CD14-positive monocyte (primary cell): ENCODE measurements around the gene SSTR1. TPM values are rescaled to one million over a fixed set of nuclear protein-coding genes. Genes with fewer than 3 reads are reported as not detected.

Source experiments
- DNase-seq, 3 donors: peaks; one replicate each; pipeline ENCODE4 v3.0.0-alpha.2; 2011 to 2022
- H2AFZ ChIP-seq: 2 replicates; pipeline ENCODE4 v1.6.0; 2012; ENCODE audit warnings: mild to moderate bottlenecking, low read depth, low read length, inconsistent platforms; ENCODE audit not compliant: insufficient read depth, poor library complexity, severe bottlenecking
- H3K27ac ChIP-seq, 2 donors: 1 replicate in 1 of 2; 2 replicates in 1 of 2; pipeline ENCODE4 v1.5.1; 2012 to 2013; ENCODE audit warnings: low read length in 2 of 2, control low read depth in 1 of 2, inconsistent platforms in 1 of 2, low read depth in 1 of 2, mild to moderate bottlenecking in 1 of 2
- H3K27me3 ChIP-seq, 2 donors: one replicate each; pipeline versions ENCODE4 v1.6.0 to v1.6.1; 2011 to 2013; ENCODE audit warnings: low read length in 2 of 2; ENCODE audit not compliant: control insufficient read depth in 2 of 2, insufficient read depth in 2 of 2
- H3K36me3 ChIP-seq, 2 donors: replicated peaks in 1 of 2; 1 replicate in 1 of 2; 2 replicates in 1 of 2; pipeline versions ENCODE4 v1.5.1 to v1.6.1; 2012 to 2013; ENCODE audit warnings: low read length in 2 of 2, control low read depth in 1 of 2, inconsistent platforms in 1 of 2, mild to moderate bottlenecking in 1 of 2; ENCODE audit not compliant: insufficient read depth in 2 of 2, control insufficient read depth in 1 of 2
- H3K4me1 ChIP-seq, 2 donors: 1 replicate in 1 of 2; 2 replicates in 1 of 2; pipeline versions ENCODE4 v1.5.1 to v1.6.1; 2012 to 2013; ENCODE audit warnings: low read length in 2 of 2, control low read depth in 1 of 2, inconsistent platforms in 1 of 2, mild to moderate bottlenecking in 1 of 2, moderate library complexity in 1 of 2; ENCODE audit not compliant: insufficient read depth in 2 of 2, control insufficient read depth in 1 of 2
- H3K4me2 ChIP-seq: replicated peaks from 2 replicates; pipeline ENCODE3; 2012; ENCODE audit warnings: low read length, moderate library complexity, mild to moderate bottlenecking; ENCODE audit not compliant: poor library complexity, severe bottlenecking; ENCODE audit errors: extremely low read depth
- H3K4me3 ChIP-seq, 3 experiments: fragments of 200-600 bp in 1 of 3; sonication (generic) in 1 of 3; replicated peaks in 1 of 3; 1 replicate in 2 of 3; 2 replicates in 1 of 3; pipeline ENCODE4 v1.5.1; 2011 to 2013; ENCODE audit warnings: low read length in 3 of 3, mild to moderate bottlenecking in 3 of 3, control low read depth in 2 of 3, low read depth in 2 of 3, inconsistent platforms in 1 of 3, moderate library complexity in 1 of 3
- H3K79me2 ChIP-seq: 2 replicates; pipeline ENCODE4 v1.6.0; 2012; ENCODE audit warnings: mild to moderate bottlenecking, control low read depth, inconsistent platforms, low read length, moderate library complexity; ENCODE audit not compliant: insufficient read depth
- H3K9ac ChIP-seq: 2 replicates; pipeline ENCODE4 v1.6.0; 2017; ENCODE audit warnings: low read length, mild to moderate bottlenecking; ENCODE audit not compliant: insufficient read depth, poor library complexity, severe bottlenecking
- H3K9me3 ChIP-seq, 2 donors: replicated peaks in 1 of 2; 1 replicate in 1 of 2; 2 replicates in 1 of 2; pipeline versions ENCODE4 v1.5.1 to v1.6.1; 2012 to 2013; ENCODE audit warnings: low read length in 2 of 2, control low read depth in 1 of 2; ENCODE audit not compliant: control insufficient read depth in 1 of 2, insufficient read depth in 1 of 2
- H4K20me1 ChIP-seq: 2 replicates; pipeline ENCODE4 v1.6.0; 2012; ENCODE audit warnings: mild to moderate bottlenecking, low read length, control low read depth, moderate library complexity; ENCODE audit not compliant: insufficient read depth
- H3K27ac Mint-ChIP-seq, 7 donors: one replicate each; pipeline ENCODE4 v1.8.0; 2020; ENCODE audit warnings: mild to moderate bottlenecking in 7 of 7, mixed read lengths in 7 of 7, moderate library complexity in 6 of 7, inconsistent platforms in 2 of 7
- H3K27me3 Mint-ChIP-seq, 3 donors: one replicate each; pipeline ENCODE4 v1.8.0; 2021 to 2022; ENCODE audit warnings: low read depth in 3 of 3, mild to moderate bottlenecking in 3 of 3, mixed read lengths in 3 of 3, moderate library complexity in 3 of 3, inconsistent platforms in 1 of 3
- H3K36me3 Mint-ChIP-seq, 2 donors: one replicate each; pipeline ENCODE4 v1.8.0; 2020; ENCODE audit warnings: mixed read lengths in 2 of 2, inconsistent platforms in 1 of 2, mild to moderate bottlenecking in 1 of 2
- H3K4me1 Mint-ChIP-seq: one replicate; pipeline ENCODE4 v1.8.0; 2020; ENCODE audit warnings: mild to moderate bottlenecking, mixed read lengths
- H3K4me3 Mint-ChIP-seq, 2 donors: one replicate each; pipeline ENCODE4 v1.8.0; 2020; ENCODE audit warnings: mild to moderate bottlenecking in 2 of 2, mixed read lengths in 2 of 2, moderate library complexity in 1 of 2
- H3K9me3 Mint-ChIP-seq, 7 donors: one replicate each; pipeline ENCODE4 v1.8.0; 2020 to 2022; ENCODE audit warnings: mixed read lengths in 7 of 7, mild to moderate bottlenecking in 6 of 7, moderate library complexity in 6 of 7, inconsistent platforms in 2 of 7
- CTCF ChIP-seq: fragments of 200-600 bp; IDR thresholded peaks from one replicate; pipeline ENCODE4 v1.8.0; 2022; ENCODE audit warnings: antibody characterized with exemption, mild to moderate bottlenecking
- WGBS: methylation state at CpG from one replicate; pipeline ENCODE4 v1.1.5; 2013; ENCODE audit warnings: missing lambda C conversion rate; ENCODE audit not compliant: insufficient coverage; 5-methylcytosine and 5-hydroxymethylcytosine counted together
- intact Hi-C, 2 donors: fragments of 100-400 bp; cut with micrococcal nuclease; formaldehyde crosslinking; loops; one replicate each; pipeline versions ENCODE4 v1.15.0 to v1.15.1; 2023
- polyA plus RNA-seq, 3 donors: library from polyadenylated mRNA; depleted of rRNA in 1 of 3; unstranded in 2 of 3; stranded (reverse) in 1 of 3; fragments of 300-500 nt in 2 of 3; fragments of >200 nt in 1 of 3; fragmentation: Illumina TruSeq in 2 of 3; gene quantifications; 1 replicate in 2 of 3; 2 replicates in 1 of 3; pipeline ENCODE4 v1.2.3, GENCODE V29; 2012 to 2021

SSTR1 gene
- polyA plus RNA-seq, 3 donors: not detected

GRCh38 chr14:38205119-38205813 is 2.4 kb upstream of the SSTR1 start:
- H3K4me2 ChIP-seq: no peak overlapping the region
- H3K27ac Mint-ChIP-seq: peak overlapping the region in 1 of 7 donors; percentile 18
- no peak for DNase-seq
- no peaks in the 10 kb centered on the region for H3K36me3 ChIP-seq
- intact Hi-C loops: no loop called here
- no peak overlapping the region for H3K9ac ChIP-seq
- H3K4me3 Mint-ChIP-seq: no peak overlapping the region
- peaks cover 13 to 32% of the 10 kb centered on the region in 2 donors for H3K27me3 ChIP-seq
- H3K36me3 Mint-ChIP-seq: no peaks in the 10 kb centered on the region
- H3K9me3 Mint-ChIP-seq: peaks cover 2 to 15% (median 11%) of the 10 kb centered on the region in 7 donors
- H3K27ac ChIP-seq: no peak overlapping the region
- no peaks in the 10 kb centered on the region for H3K79me2 ChIP-seq
- no peak overlapping the region for H2AFZ ChIP-seq
- peaks cover 34 to 41% (median 37%) of the 10 kb centered on the region in 3 donors for H3K27me3 Mint-ChIP-seq
- WGBS: 100% methylated on average over 2 of the region's 5 CpGs
- peaks cover 4% of the 10 kb centered on the region for H3K4me1 Mint-ChIP-seq
- H3K9me3 ChIP-seq: peaks cover 0 to 9% of the 10 kb centered on the region in 2 donors
- TF ChIP-seq CTCF: no peak
- no peaks in the 10 kb centered on the region for H3K4me1 ChIP-seq
- H3K4me3 ChIP-seq: no peak overlapping the region
- no peaks in the 10 kb centered on the region for H4K20me1 ChIP-seq

- no peak for DNase-seq
- H3K27ac Mint-ChIP-seq: no peak overlapping the region
- Histone ChIP-seq H3K4me2 (no peak overlapping the region), H3K4me3 (no peak overlapping the region), H3K4me1 (no peaks in the 10 kb centered on the region), H3K27ac (no peak overlapping the region), H2AFZ (no peak overlapping the region), H3K36me3 (no peaks in the 10 kb centered on the region), H3K9ac (no peak overlapping the region), H3K9me3 (peaks cover 0 to 17% of the 10 kb centered on the region in 2 donors), H3K79me2 (no peaks in the 10 kb centered on the region), H4K20me1 (no peaks in the 10 kb centered on the region), H3K27me3 (peaks cover 17 to 41% of the 10 kb centered on the region in 2 donors)
- intact Hi-C loops: no loop called here
- TF ChIP-seq CTCF: no peak
- H3K36me3 Mint-ChIP-seq: no peaks in the 10 kb centered on the region
- 80% methylated on average over 1 of the region's 5 CpGs for WGBS
- H3K27me3 Mint-ChIP-seq: peaks cover 43 to 49% (median 46%) of the 10 kb centered on the region in 3 donors
- peaks cover 4% of the 10 kb centered on the region for H3K4me1 Mint-ChIP-seq
- peak overlapping the region in 1 of 2 donors; percentile 70 for H3K4me3 Mint-ChIP-seq
- H3K9me3 Mint-ChIP-seq: peaks cover 2 to 16% (median 11%) of the 10 kb centered on the region in 7 donors
These were observed 1.6 kb upstream of the SSTR1 start for GRCh38 chr14:38205949-38206665.
